ENCODE results near the gene ENTPD1. TPM values are rescaled to one million over a fixed set of nuclear protein-coding genes. Genes with fewer than 3 reads are reported as not detected.
"Not testable (repeated sequence)": the region's sequence is repeated elsewhere in the genome, so short reads cannot be mapped to it uniquely, and the experiment has no call there.

Gene ENTPD1
- total RNA-seq, 1 donor from 2014 or later: not detected

DNA sequence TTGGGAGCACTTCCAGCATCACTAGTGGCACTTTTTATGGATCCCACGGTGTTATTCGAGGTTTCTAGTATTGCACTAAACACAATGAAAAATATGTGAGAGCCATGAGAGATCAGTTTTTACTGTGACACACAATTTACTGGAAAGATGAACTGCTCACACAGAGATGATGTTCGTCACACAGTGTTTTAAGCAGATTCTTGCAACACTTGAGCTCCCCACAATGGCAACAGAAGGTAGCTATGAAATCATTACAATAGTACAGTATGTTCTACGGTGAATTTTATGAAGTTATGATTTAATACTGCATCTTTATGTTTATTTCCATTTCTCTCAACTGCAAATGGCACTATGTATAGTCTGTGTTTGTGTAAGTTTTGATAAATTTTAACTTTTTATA is 27.4 kb upstream of the ENTPD1 start:
- DNase-seq (ENCODE audit: low read depth): no peak
- no peak overlapping the region for H3K4me3 ChIP-seq (ENCODE audit: low read depth, low read length)
- TF ChIP-seq CTCF (conservative IDR thresholded peaks at IDR 0.05; ENCODE audit: low read depth, low read length): no peak

DNA sequence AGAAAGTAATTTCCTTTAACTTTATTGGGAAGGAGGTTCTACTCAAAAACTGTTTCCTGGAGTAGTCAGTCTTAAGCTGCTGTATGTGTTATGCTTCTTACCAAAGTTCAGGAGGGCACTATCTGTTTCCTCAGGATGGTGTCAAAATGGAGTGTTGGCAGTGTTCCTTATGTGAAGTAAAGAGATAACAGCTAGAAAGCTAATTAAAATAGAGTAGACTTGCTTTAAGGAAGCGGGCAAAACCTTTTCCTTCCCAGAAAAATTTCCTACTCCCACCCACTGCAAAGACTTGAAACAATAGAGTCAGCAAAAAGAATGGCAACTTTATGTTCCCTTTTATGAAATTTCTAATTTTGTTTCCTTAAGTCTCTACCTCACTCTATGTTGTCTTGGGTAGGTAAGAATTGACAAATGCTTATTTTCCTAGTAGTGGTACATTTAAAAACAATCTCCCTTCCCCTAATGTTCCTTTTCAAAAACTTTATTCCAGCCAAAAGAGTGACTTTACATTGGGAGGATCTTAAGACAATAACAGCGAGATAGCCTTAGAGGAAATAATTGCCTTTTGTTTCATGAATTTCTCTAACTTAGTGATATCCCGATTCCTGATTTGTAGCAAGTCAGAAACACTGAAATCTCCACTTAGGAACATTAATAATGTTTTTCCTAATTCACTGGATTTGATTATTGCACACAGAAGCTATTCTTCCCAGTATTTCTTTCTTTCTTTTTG is 26.5 kb upstream of the ENTPD1 start:
- TF ChIP-seq CTCF (conservative IDR thresholded peaks at IDR 0.05; ENCODE audit: low read depth, low read length): no peak
- no peak for DNase-seq (ENCODE audit: low read depth)
- H3K4me3 ChIP-seq (ENCODE audit: low read depth, low read length): no peak overlapping the region

- no peak overlapping the region for H3K4me3 ChIP-seq (ENCODE audit: low read depth, low read length)
- no peak for TF ChIP-seq CTCF (conservative IDR thresholded peaks at IDR 0.05; ENCODE audit: low read depth, low read length)
- DNase-seq (ENCODE audit: low read depth): no peak
Observed at GRCh38 chr10:95730233-95730632, 25.7 kb upstream of the ENTPD1 start.

DNA sequence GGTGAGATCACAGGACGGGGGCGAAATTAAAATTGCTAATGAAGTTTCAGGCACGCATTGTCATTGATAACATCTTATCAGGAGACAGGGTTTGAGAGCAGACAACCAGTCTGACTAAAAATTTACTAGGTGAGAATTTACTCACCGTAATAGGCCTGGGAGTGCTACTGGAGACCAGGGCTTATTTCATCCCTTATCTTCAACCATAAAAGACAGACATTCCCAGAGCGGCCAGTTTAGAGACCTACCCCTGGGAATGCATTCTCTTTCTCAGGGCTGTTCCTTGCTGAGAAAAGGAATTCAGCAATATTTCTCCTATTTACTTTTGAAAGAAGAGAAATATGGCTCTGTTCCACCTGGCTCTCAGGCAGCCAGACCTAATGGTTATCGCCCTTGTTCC is 23.1 kb upstream of the ENTPD1 start:
- H3K4me3 ChIP-seq (ENCODE audit: low read depth, low read length); DNase-seq (ENCODE audit: low read depth): not testable (repeated sequence)

DNA sequence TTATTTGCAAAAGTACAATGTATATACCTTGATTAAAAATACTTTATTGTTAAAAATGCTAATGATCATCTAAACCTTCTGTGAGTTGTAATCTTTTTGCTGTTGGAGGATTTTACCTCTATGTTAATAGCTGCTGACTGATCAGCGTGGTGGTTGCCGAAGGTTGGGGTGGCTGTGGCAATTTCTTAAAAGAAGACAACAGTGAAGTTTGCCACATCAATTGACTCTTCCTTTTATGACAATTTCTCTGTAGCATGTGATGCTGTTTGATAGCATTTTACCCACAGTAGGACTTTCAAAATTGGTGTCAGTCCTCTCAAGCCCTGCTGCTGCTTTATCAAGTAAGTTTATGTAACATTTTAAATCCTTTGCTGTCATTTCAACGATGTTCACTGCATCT is 16.9 kb upstream of the ENTPD1 start:
- no peak for TF ChIP-seq CTCF (conservative IDR thresholded peaks at IDR 0.05; ENCODE audit: low read depth, low read length)
- DNase-seq (ENCODE audit: low read depth): no peak
- H3K4me3 ChIP-seq (ENCODE audit: low read depth, low read length): no peak overlapping the region

DNA sequence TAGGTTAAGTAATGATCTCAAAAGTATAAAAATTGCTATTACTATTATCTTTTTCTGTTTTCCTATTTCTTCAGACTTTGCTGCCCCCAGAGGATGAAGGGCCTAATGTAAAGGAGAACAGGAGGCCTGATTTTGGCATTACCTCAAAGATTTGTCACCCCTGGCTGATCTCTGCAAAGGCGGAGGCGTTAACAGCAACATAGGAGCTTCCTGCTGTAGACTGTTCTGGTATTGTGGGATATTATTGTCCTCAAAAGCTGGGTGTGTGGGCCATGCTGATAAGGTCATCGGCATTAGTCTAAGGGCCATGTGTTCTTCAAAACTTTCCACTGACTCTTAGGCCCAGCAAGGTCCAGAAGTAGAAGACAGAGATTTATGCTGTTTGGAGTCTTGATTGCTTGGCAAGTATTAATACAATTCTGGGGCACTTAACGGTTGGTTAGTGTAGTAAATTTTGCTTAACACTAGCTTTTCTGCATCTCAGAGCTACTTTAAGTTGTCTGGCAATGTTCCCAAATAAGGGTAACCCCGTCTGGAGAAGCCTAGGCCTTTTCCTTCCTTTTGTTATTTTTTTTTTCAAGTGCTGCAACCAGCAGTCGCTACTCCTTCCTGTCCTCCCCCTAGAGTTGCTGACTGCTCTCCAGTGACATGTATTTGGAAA is 14.0 kb upstream of the ENTPD1 start:
- no peak overlapping the region for H3K4me3 ChIP-seq (ENCODE audit: low read depth, low read length)
- DNase-seq (ENCODE audit: low read depth): no peak
- no peak for TF ChIP-seq CTCF (conservative IDR thresholded peaks at IDR 0.05; ENCODE audit: low read depth, low read length)

GRCh38 chr10:95742485-95742884 is 13.5 kb upstream of the ENTPD1 start:
- H3K4me3 ChIP-seq (ENCODE audit: low read depth, low read length): no peak overlapping the region
- no peak for DNase-seq (ENCODE audit: low read depth)
- no peak for TF ChIP-seq CTCF (conservative IDR thresholded peaks at IDR 0.05; ENCODE audit: low read depth, low read length)

Data from epithelial cell of proximal tubule (primary cell).